B cell (primary cell): Measurements from ENCODE around the gene PLEKHJ1. TPM values are rescaled to one million over a fixed set of nuclear protein-coding genes. Genes with fewer than 3 reads are reported as not detected.

Source experiments
- ATAC-seq: fragments of 200-7000 bp; cut with Tn5 transposase; one replicate; pipeline ENCODE4 v1.10.0; 2021; ENCODE audit warnings: low read depth, mild to moderate bottlenecking, moderate number of reproducible peaks, moderate library complexity
- CTCF ChIA-PET: fragments of 350-600 bp; sonication (Branson Sonifier 250); formaldehyde crosslinking; loops from one replicate; lab custom pipeline; 2021; ENCODE audit warnings: antibody characterized with exemption, inconsistent platforms; lab: Charles Lee
- POLR2A ChIA-PET: fragments of 350-600 bp; sonication (Branson Sonifier 250); formaldehyde crosslinking; loops from one replicate; lab custom pipeline; 2021; ENCODE audit warnings: antibody characterized with exemption; lab: Charles Lee
- DNase-seq: peaks from one replicate; pipeline ENCODE4 v3.0.0; 2013
- H2AFZ ChIP-seq: 2 replicates; pipeline ENCODE4 v1.6.1; 2012; ENCODE audit warnings: mild to moderate bottlenecking, low read depth, low read length; ENCODE audit not compliant: insufficient read depth, poor library complexity, severe bottlenecking
- H3K27ac ChIP-seq, 2 donors: 1 replicate in 1 of 2; 2 replicates in 1 of 2; pipeline ENCODE4 v1.5.1; 2012 to 2013; ENCODE audit warnings: low read length in 2 of 2, mild to moderate bottlenecking in 2 of 2, moderate library complexity in 1 of 2
- H3K27me3 ChIP-seq, 4 experiments: fragments of 200-600 bp in 1 of 4; sonication (generic) in 1 of 4; replicated peaks in 1 of 4; 1 replicate in 2 of 4; 2 replicates in 2 of 4; pipeline versions ENCODE4 v1.6.1 to v1.7.0; 2013 to 2016; ENCODE audit warnings: low read length in 3 of 4, mild to moderate bottlenecking in 2 of 4, mixed read lengths in 1 of 4, moderate library complexity in 1 of 4; ENCODE audit not compliant: insufficient read depth in 4 of 4, control insufficient read depth in 3 of 4; ENCODE audit errors: control extremely low read depth in 1 of 4
- H3K36me3 ChIP-seq, 2 experiments: replicated peaks in 1 of 2; 1 replicate in 1 of 2; 2 replicates in 1 of 2; pipeline versions ENCODE4 v1.6.1 to v1.7.1; 2013; ENCODE audit warnings: low read length in 1 of 2; ENCODE audit not compliant: insufficient read depth in 2 of 2, control insufficient read depth in 1 of 2; ENCODE audit errors: control extremely low read depth in 1 of 2, extremely low read depth in 1 of 2
- H3K4me1 ChIP-seq, 2 donors: fragments of 200-600 bp in 1 of 2; sonication (generic) in 1 of 2; 1 replicate in 1 of 2; 2 replicates in 1 of 2; pipeline versions ENCODE4 v1.5.1 to v1.6.1; 2013 to 2017; ENCODE audit warnings: low read length in 2 of 2; ENCODE audit not compliant: control insufficient read depth in 2 of 2, insufficient read depth in 2 of 2
- H3K4me2 ChIP-seq: replicated peaks from 2 replicates; pipeline ENCODE3; 2012; ENCODE audit warnings: mild to moderate bottlenecking, low read depth, low read length; ENCODE audit not compliant: poor library complexity, severe bottlenecking
- H3K4me3 ChIP-seq, 5 experiments: fragments of 200-600 bp in 1 of 5; sonication (generic) in 1 of 5; 1 replicate in 3 of 5; 2 replicates in 2 of 5; pipeline versions ENCODE4 v1.5.1 to v1.7.0; 2011 to 2016; ENCODE audit warnings: low read length in 4 of 5, mild to moderate bottlenecking in 4 of 5, low read depth in 2 of 5, control low read depth in 1 of 5, moderate library complexity in 1 of 5; ENCODE audit not compliant: insufficient read depth in 1 of 5; ENCODE audit errors: control extremely low read depth in 1 of 5, extremely low read depth in 1 of 5
- H3K79me2 ChIP-seq: fragments of 200-600 bp; sonication (generic); one replicate; pipeline ENCODE4 v1.6.0; 2016; ENCODE audit warnings: low read length; ENCODE audit not compliant: control insufficient read depth, insufficient read depth
- H3K9ac ChIP-seq: fragments of 200-600 bp; sonication (generic); 2 replicates; pipeline ENCODE4 v1.6.1; 2017; ENCODE audit warnings: mild to moderate bottlenecking, low read length, moderate library complexity
- H3K9me3 ChIP-seq, 3 donors: one replicate each; pipeline versions ENCODE4 v1.6.1 to v1.7.1; 2013; ENCODE audit warnings: low read length in 2 of 3; ENCODE audit not compliant: control insufficient read depth in 2 of 3, insufficient read depth in 1 of 3; ENCODE audit errors: control extremely low read depth in 1 of 3
- H4K20me1 ChIP-seq: 2 replicates; pipeline ENCODE4 v1.6.0; 2012; ENCODE audit warnings: mild to moderate bottlenecking, low read length; ENCODE audit not compliant: insufficient read depth, control insufficient read depth, poor library complexity, severe bottlenecking
- H3K27ac Mint-ChIP-seq: one replicate; pipeline ENCODE4 v1.8.0; 2021; ENCODE audit warnings: mixed read lengths
- H3K27me3 Mint-ChIP-seq: one replicate; pipeline ENCODE4 v1.8.0; 2021; ENCODE audit warnings: mixed read lengths
- H3K4me1 Mint-ChIP-seq: one replicate; pipeline ENCODE4 v1.8.0; 2021; ENCODE audit warnings: mixed read lengths
- H3K4me3 Mint-ChIP-seq: one replicate; pipeline ENCODE4 v1.8.0; 2021; ENCODE audit warnings: mixed read lengths
- H3K9me3 Mint-ChIP-seq: one replicate; pipeline ENCODE4 v1.8.0; 2022; ENCODE audit warnings: mixed read lengths; ENCODE audit not compliant: insufficient read depth
- EZH2 ChIP-seq: IDR thresholded peaks from 2 replicates; pipeline ENCODE4 v1.6.1; 2012; ENCODE audit warnings: borderline replicate concordance, low read depth, mild to moderate bottlenecking, moderate library complexity, low read length; ENCODE audit not compliant: insufficient read depth, poor library complexity, severe bottlenecking
- WGBS: methylation state at CpG from one replicate; pipeline ENCODE4 v1.1.5; 2013; ENCODE audit warnings: missing lambda C conversion rate; ENCODE audit not compliant: insufficient coverage; 5-methylcytosine and 5-hydroxymethylcytosine counted together
- intact Hi-C: fragments of 100-400 bp; cut with micrococcal nuclease; formaldehyde crosslinking; loops from one replicate; pipeline ENCODE4 v1.10.0; 2022
- polyA plus RNA-seq: library from polyadenylated mRNA; depleted of rRNA; stranded (reverse); fragments of >200 nt; gene quantifications from 2 replicates; pipeline ENCODE4 v1.2.3, GENCODE V29; 2012
- total RNA-seq, 2 donors: library from RNA; stranded (reverse); fragments of 120-200 nt in 1 of 2; gene quantifications; 1 replicate in 1 of 2; 2 replicates in 1 of 2; pipeline versions ENCODE4 v1.2.3 to v1.2.4, GENCODE V29; 2013 to 2022
- TF ChIP-seq, protein P1 (sequence below): fragments of 200-600 bp; IDR thresholded peaks from one replicate; pipeline ENCODE4 v1.8.0; 2022; ENCODE audit warnings: antibody characterized with exemption, mild to moderate bottlenecking

PLEKHJ1 gene
- total and polyA plus RNA-seq, 2 donors (not counting 1 experiment from before 2014, with no cell fraction given): 86.7 to 117 TPM

DNA sequence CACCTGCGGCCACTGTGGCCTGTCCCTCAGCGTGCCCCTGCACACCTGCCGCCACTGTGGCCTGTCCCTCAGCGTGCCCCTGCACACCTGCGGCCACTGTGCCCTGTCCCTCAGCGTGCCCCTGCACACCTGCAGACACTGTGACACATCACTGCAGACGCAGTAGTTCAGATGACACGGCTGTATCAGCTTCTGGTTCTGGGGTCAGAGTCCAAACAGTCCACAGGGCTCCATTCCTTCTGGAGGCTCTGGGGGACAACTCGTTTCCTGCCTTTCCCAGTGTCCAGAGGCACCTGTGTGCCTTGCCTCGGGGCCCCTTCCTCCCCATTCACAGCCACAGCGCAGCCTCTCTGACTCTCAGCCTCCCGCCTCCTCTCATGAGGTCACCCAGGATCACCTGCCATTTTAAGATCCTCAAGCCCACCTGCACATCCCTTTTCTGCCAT is 6.0 kb upstream of the PLEKHJ1 start:
- ChIA-PET POLR2A (interaction anchor here (0.6 to 0.7 kb wide), 2 partner anchors 33 to 131 kb away, joined by 3 to 7 read pairs; no protein-coding TSS in a partner anchor), CTCF (no interaction called here)
- peaks cover 0 to 70% of the 10 kb centered on the region in 2 experiments for H3K36me3 ChIP-seq
- no peak overlapping the region for H3K27ac Mint-ChIP-seq
- WGBS: 68% methylated on average over 12 of the region's 12 CpGs
- peaks cover 48% of the 10 kb centered on the region for H3K4me1 Mint-ChIP-seq
- H3K4me3 Mint-ChIP-seq: no peak overlapping the region
- H3K9me3 Mint-ChIP-seq: no peaks in the 10 kb centered on the region
- no peak for ATAC-seq
- DNase-seq: no peak
- peaks cover 0 to 6% (median 0%) of the 10 kb centered on the region in 3 donors for H3K9me3 ChIP-seq
- H3K4me1 ChIP-seq: peaks cover 35 to 49% of the 10 kb centered on the region in 2 donors
- no peak overlapping the region for H3K27ac ChIP-seq
- no peak overlapping the region for H3K4me2 ChIP-seq
- intact Hi-C loops: no loop called here
- no peak overlapping the region for H3K4me3 ChIP-seq
- TF ChIP-seq EZH2: no peak
- TF ChIP-seq, protein P1, sequence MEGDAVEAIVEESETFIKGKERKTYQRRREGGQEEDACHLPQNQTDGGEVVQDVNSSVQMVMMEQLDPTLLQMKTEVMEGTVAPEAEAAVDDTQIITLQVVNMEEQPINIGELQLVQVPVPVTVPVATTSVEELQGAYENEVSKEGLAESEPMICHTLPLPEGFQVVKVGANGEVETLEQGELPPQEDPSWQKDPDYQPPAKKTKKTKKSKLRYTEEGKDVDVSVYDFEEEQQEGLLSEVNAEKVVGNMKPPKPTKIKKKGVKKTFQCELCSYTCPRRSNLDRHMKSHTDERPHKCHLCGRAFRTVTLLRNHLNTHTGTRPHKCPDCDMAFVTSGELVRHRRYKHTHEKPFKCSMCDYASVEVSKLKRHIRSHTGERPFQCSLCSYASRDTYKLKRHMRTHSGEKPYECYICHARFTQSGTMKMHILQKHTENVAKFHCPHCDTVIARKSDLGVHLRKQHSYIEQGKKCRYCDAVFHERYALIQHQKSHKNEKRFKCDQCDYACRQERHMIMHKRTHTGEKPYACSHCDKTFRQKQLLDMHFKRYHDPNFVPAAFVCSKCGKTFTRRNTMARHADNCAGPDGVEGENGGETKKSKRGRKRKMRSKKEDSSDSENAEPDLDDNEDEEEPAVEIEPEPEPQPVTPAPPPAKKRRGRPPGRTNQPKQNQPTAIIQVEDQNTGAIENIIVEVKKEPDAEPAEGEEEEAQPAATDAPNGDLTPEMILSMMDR: no peak
- H3K27me3 ChIP-seq: no peaks in the 10 kb centered on the region
- H4K20me1 ChIP-seq: peaks cover 100% of the 10 kb centered on the region
- H2AFZ ChIP-seq: no peak overlapping the region
- H3K9ac ChIP-seq: no peak overlapping the region
- H3K79me2 ChIP-seq: peaks cover 96% of the 10 kb centered on the region
- H3K27me3 Mint-ChIP-seq: no peaks in the 10 kb centered on the region
